Mesenchymal stem cell (in vitro differentiated cells and primary cell): ENCODE results near the gene COMMD3.

Source experiments
- DNase-seq: peaks from one replicate; pipeline ENCODE4 v3.0.0-alpha.2; 2013
- H2AFZ ChIP-seq: one replicate; pipeline ENCODE4 v1.6.1; 2013; ENCODE audit warnings: low read depth, mild to moderate bottlenecking, control low read depth, inconsistent platforms, low read length, moderate library complexity
- H2AK5ac ChIP-seq: 2 replicates; pipeline ENCODE4 v1.6.1; 2013; ENCODE audit warnings: low read length, moderate library complexity, mild to moderate bottlenecking, inconsistent platforms; ENCODE audit not compliant: severe bottlenecking
- H2BK120ac ChIP-seq: one replicate; pipeline ENCODE4 v1.6.1; 2013; ENCODE audit warnings: low read depth, mild to moderate bottlenecking, inconsistent platforms, low read length, moderate library complexity
- H2BK12ac ChIP-seq, 2 experiments: one replicate each; pipeline ENCODE4 v1.6.1; 2013; ENCODE audit warnings: inconsistent platforms in 2 of 2, low read length in 2 of 2, mild to moderate bottlenecking in 2 of 2, moderate library complexity in 2 of 2, control low read depth in 1 of 2
- H2BK15ac ChIP-seq: one replicate; pipeline ENCODE4 v1.6.1; 2013; ENCODE audit warnings: mild to moderate bottlenecking, low read depth, inconsistent platforms; ENCODE audit not compliant: poor library complexity, severe bottlenecking
- H2BK5ac ChIP-seq: 2 replicates; pipeline ENCODE4 v1.6.1; 2013; ENCODE audit warnings: low read depth, mild to moderate bottlenecking, low read length, control low read depth, inconsistent platforms; ENCODE audit not compliant: poor library complexity, severe bottlenecking
- H3K14ac ChIP-seq, 2 experiments: one replicate each; pipeline ENCODE4 v1.6.1; 2013; ENCODE audit warnings: inconsistent platforms in 2 of 2, low read length in 2 of 2, control low read depth in 1 of 2, mild to moderate bottlenecking in 1 of 2, moderate library complexity in 1 of 2
- H3K18ac ChIP-seq, 2 experiments: one replicate each; pipeline ENCODE4 v1.6.1; 2013; ENCODE audit warnings: inconsistent platforms in 2 of 2, low read length in 2 of 2, control low read depth in 1 of 2, low read depth in 1 of 2, mild to moderate bottlenecking in 1 of 2
- H3K23ac ChIP-seq, 2 experiments: one replicate each; pipeline ENCODE4 v1.6.1; 2013; ENCODE audit warnings: inconsistent platforms in 2 of 2, low read length in 2 of 2, mild to moderate bottlenecking in 2 of 2, moderate library complexity in 2 of 2, control low read depth in 1 of 2
- H3K27ac ChIP-seq: 2 replicates; pipeline ENCODE4 v1.5.1; 2013; ENCODE audit warnings: mild to moderate bottlenecking, moderate library complexity, low read length, control low read depth, inconsistent platforms; ENCODE audit not compliant: poor library complexity, severe bottlenecking
- H3K27me3 ChIP-seq, 2 experiments: 2 replicates each; pipeline versions ENCODE4 v1.6.1 to v1.7.0; 2013; ENCODE audit warnings: low read length in 2 of 2, mild to moderate bottlenecking in 2 of 2, moderate library complexity in 2 of 2, control low read depth in 1 of 2, inconsistent platforms in 1 of 2; ENCODE audit not compliant: control insufficient read depth in 1 of 2, insufficient read depth in 1 of 2
- H3K36me3 ChIP-seq, 2 experiments: 2 replicates each; pipeline versions ENCODE4 v1.6.1 to v1.7.0; 2013; ENCODE audit warnings: low read length in 2 of 2, control low read depth in 1 of 2, inconsistent platforms in 1 of 2, low read depth in 1 of 2, mild to moderate bottlenecking in 1 of 2; ENCODE audit not compliant: insufficient read depth in 2 of 2, control insufficient read depth in 1 of 2
- H3K4ac ChIP-seq, 2 experiments: one replicate each; pipeline ENCODE4 v1.6.1; 2013; ENCODE audit warnings: inconsistent platforms in 2 of 2, low read length in 2 of 2, mild to moderate bottlenecking in 2 of 2, moderate library complexity in 2 of 2, control low read depth in 1 of 2, low read depth in 1 of 2
- H3K4me1 ChIP-seq: 2 replicates; pipeline ENCODE4 v1.6.1; 2013; ENCODE audit warnings: low read depth, low read length, control low read depth; ENCODE audit not compliant: control insufficient read depth, insufficient read depth
- H3K4me2 ChIP-seq: 2 replicates; pipeline ENCODE4 v1.6.1; 2013; ENCODE audit warnings: low read length, mild to moderate bottlenecking, inconsistent platforms; ENCODE audit not compliant: poor library complexity, severe bottlenecking
- H3K4me3 ChIP-seq, 2 experiments: 2 replicates each; pipeline versions ENCODE4 v1.5.1 to v1.7.0; 2013; ENCODE audit warnings: low read length in 2 of 2, mild to moderate bottlenecking in 2 of 2, control low read depth in 1 of 2, low read depth in 1 of 2; ENCODE audit not compliant: insufficient read depth in 1 of 2
- H3K79me1 ChIP-seq: replicated peaks from 2 replicates; pipeline ENCODE4 v1.6.1; 2013; ENCODE audit warnings: mild to moderate bottlenecking, control low read depth, low read length, inconsistent platforms; ENCODE audit not compliant: poor library complexity, severe bottlenecking
- H3K9ac ChIP-seq: 2 replicates; pipeline ENCODE4 v1.7.0; 2013; ENCODE audit warnings: mild to moderate bottlenecking, low read length, moderate library complexity
- H3K9me3 ChIP-seq: 2 replicates; pipeline ENCODE4 v1.7.0; 2013; ENCODE audit warnings: mild to moderate bottlenecking, low read length; ENCODE audit not compliant: control insufficient read depth
- H4K8ac ChIP-seq: one replicate; pipeline ENCODE4 v1.6.1; 2013; ENCODE audit warnings: inconsistent platforms, mild to moderate bottlenecking, low read length, moderate library complexity
- H4K91ac ChIP-seq: one replicate; pipeline ENCODE4 v1.6.1; 2013; ENCODE audit warnings: mild to moderate bottlenecking, low read length, inconsistent platforms
- WGBS: methylation state at CpG from one replicate; pipeline ENCODE4 v1.1.7; 2013; ENCODE audit warnings: mixed read lengths; 5-methylcytosine and 5-hydroxymethylcytosine counted together

The COMMD3 gene

DNA sequence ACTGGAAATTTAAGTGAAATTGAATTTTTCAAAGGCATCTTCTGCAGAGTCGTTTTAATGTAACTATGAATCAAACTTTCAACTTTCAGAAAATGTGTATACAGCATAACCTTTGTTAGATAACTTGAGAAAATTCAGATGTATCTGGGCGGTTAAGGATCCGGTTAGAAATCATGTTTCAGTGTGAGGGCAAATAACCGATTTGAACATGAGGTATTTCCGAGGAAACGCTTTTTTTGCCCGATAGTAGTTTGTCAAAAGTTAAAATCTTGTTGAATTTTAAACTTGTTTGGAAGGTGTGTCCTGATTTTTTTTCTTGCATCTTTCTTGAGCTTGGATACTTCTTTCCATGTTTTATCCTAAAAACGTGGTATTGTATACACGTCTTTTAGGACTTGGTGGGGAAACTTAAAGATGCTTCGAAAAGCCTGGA lies 3.4 kb downstream of the COMMD3 start:
- Histone ChIP-seq H2BK5ac (no peak overlapping the region), H3K14ac (no peak overlapping the region), H3K18ac (no peak overlapping the region), H2AK5ac (no peak overlapping the region), H4K8ac (no peak overlapping the region), H3K27me3 (peaks cover 19 to 24% of the 10 kb centered on the region in 2 experiments), H3K4me2 (peak overlapping the region; percentile 50), H3K27ac (no peak overlapping the region), H3K23ac (no peak overlapping the region), H3K79me1 (peaks cover 10% of the 10 kb centered on the region), H3K36me3 (no peaks in the 10 kb centered on the region), H3K4me1 (no peaks in the 10 kb centered on the region), H3K9ac (peak overlapping the region; percentile 91), H3K9me3 (no peaks in the 10 kb centered on the region), H2BK12ac (no peak overlapping the region), H3K4me3 (peak overlapping the region in 1 of 2 experiments; percentile 76), H2BK120ac (no peak overlapping the region), H2AFZ (no peak overlapping the region), H4K91ac (no peak overlapping the region), H2BK15ac (no peak overlapping the region), H3K4ac (no peak overlapping the region)
- DNase-seq = no peak
- WGBS = 33% methylated on average over 9 of the region's 10 CpGs

DNA sequence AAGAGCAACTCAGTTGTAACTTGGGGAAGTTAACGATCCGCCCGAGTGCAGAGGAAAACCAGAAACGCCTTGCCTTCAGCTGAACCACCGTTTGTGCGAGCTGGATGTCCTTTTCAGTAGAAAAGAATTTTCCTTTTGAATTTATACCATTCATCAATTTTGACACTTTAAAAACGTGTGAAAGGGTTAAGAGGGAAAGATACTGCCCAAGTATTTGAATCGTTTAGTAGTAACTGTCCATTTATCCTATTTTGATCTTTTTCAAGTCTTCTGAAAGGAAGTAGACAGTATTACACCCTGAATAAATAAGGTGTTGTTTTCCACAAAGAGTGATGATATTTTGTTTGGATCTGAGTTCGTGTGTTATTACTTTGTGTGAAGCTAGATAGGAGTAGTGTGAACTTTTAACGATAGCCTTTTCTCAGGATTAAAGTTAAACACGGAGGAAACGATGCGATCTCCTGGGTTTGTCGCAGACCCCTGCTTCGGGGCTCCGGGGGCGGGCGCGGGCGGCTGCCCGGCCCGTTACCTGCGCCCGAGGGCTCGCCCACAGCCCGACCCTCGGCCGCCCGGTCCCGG lies 3.9 kb downstream of the COMMD3 start:
- 0% methylated on average over 15 of the region's 30 CpGs for WGBS
- H3K18ac ChIP-seq = peak overlapping the region in 1 of 2 experiments; percentile 33
- H3K23ac ChIP-seq = no peak overlapping the region

DNA sequence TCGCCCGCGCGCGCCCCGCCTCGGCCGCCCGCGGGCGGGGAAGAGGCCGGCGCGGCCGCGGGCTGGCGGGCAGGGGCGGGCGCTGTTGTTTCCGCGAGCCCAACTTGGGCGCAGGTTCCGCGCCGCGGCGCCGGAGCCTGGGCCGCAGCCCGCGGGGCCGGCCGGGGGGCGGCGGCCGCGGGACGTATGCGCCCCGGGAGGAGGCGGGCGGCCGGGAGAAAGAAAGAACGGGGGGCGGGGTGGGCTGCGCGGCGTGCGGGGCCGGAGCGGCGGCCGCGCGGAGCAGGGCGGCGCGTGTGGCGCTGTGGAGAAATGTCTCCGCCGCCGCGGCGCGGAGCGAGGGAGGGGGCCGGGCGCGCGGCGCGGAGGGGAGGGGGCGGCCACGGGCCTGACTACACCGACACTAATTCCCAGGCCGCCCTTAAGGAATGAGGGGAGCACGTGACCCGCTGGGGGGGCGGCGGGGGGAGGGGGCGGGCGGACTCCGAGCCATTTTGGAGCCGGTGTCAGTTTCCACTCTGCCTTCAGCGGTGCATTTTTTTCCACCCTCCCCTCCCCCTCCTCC lies 4.5 kb downstream of the COMMD3 start, which contains the start of gene BMI1:
Gene BMI1, plus strand, starts transcription at position 509 of the 565 bp plus-strand sequence. CDS start 5,351 bp downstream, outside the sequence.
- Histone ChIP-seq H3K4ac (peak within 1 kb of the TSS; percentile 91), H2BK5ac (peak within 1 kb of the TSS; percentile 70), H3K14ac (peak within 1 kb of the TSS in 1 of 2 experiments; percentile 97), H3K9me3 (no peaks in the 10 kb centered on the region), H3K27me3 (peaks cover 22 to 29% of the 10 kb centered on the region in 2 experiments), H3K79me1 (peaks cover 13% of the 10 kb centered on the region), H4K8ac (peak within 1 kb of the TSS; percentile 96), H4K91ac (peak within 1 kb of the TSS; percentile 83), H2BK12ac (peak within 1 kb of the TSS in 1 of 2 experiments; percentile 83), H3K9ac (peak within 1 kb of the TSS; percentile 91), H2BK15ac (peak within 1 kb of the TSS; percentile 96), H3K4me2 (peak within 1 kb of the TSS; percentile 94), H3K4me1 (no peaks in the 10 kb centered on the region), H2AK5ac (no peak within 1 kb of the TSS), H2AFZ (peak within 1 kb of the TSS; percentile 92), H3K4me3 (peak within 1 kb of the TSS; percentile 78 to 89), H2BK120ac (peak within 1 kb of the TSS; percentile 98), H3K27ac (no peak within 1 kb of the TSS), H3K18ac (peak within 1 kb of the TSS; percentile 83 to 92), H3K36me3 (no peaks in the 10 kb centered on the region), H3K23ac (peak within 1 kb of the TSS in 1 of 2 experiments; percentile 89)
- under 1% methylated on average over 21 of the region's 85 CpGs for WGBS
- peak; percentile 63 for DNase-seq

More for the DNA sequence above, 3.9 kb downstream of the COMMD3 start:
- no peak overlapping the region for H2AK5ac ChIP-seq
- no peaks in the 10 kb centered on the region for H3K36me3 ChIP-seq
- peak overlapping the region; percentile 66 to 76 for H3K4me3 ChIP-seq
- H2AFZ ChIP-seq = no peak overlapping the region
- no peak overlapping the region for H2BK12ac ChIP-seq
- H2BK120ac ChIP-seq = peak overlapping the region; percentile 61
- no peaks in the 10 kb centered on the region for H3K4me1 ChIP-seq
- peak; percentile 38 for DNase-seq
- no peak overlapping the region for H4K8ac ChIP-seq
- no peaks in the 10 kb centered on the region for H3K9me3 ChIP-seq
- H2BK15ac ChIP-seq = no peak overlapping the region
- H3K27ac ChIP-seq = no peak overlapping the region
- no peak overlapping the region for H3K4ac ChIP-seq
- H3K14ac ChIP-seq = no peak overlapping the region
- H3K79me1 ChIP-seq = peaks cover 13% of the 10 kb centered on the region
- peaks cover 22 to 29% of the 10 kb centered on the region in 2 experiments for H3K27me3 ChIP-seq
- no peak overlapping the region for H4K91ac ChIP-seq
- peak overlapping the region; percentile 94 for H3K4me2 ChIP-seq
- no peak overlapping the region for H2BK5ac ChIP-seq
- peak overlapping the region; percentile 91 for H3K9ac ChIP-seq
